Endometrium (tissue), 2 donors: Measurements from ENCODE around the gene USP35.
"Not testable (repeated sequence)": the region's sequence is repeated elsewhere in the genome, so short reads cannot be mapped to it uniquely, and the experiment has no call there.

Experiments used
- FAIRE-seq: peaks from 2 replicates; lab custom pipeline; 2012; peaks lifted over from hg19 to GRCh38; lab: Jason Lieb, UNC
- donor health status: control.
- donor health status: control.

USP35 gene

DNA sequence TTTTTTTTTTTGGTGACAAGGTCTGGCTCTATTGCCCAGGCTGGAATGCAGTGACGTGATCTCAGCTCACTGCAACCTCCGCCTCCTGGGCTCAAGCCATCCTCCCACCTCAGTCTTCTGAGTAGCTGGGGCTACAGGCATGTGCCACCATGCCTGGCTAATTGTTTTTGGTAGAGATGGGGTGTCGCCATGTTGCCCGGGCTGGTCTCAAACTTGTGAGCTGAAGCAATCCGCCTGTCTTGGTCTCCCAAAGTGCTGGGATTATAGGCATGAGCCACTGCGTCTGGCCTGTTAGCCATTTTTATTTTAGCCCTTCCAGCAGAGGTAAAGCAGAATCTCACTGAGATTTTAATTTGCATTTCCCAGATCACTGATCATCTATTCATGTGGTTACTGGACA lies 44.3 kb downstream of the USP35 start:
- FAIRE-seq: not testable (repeated sequence)

DNA sequence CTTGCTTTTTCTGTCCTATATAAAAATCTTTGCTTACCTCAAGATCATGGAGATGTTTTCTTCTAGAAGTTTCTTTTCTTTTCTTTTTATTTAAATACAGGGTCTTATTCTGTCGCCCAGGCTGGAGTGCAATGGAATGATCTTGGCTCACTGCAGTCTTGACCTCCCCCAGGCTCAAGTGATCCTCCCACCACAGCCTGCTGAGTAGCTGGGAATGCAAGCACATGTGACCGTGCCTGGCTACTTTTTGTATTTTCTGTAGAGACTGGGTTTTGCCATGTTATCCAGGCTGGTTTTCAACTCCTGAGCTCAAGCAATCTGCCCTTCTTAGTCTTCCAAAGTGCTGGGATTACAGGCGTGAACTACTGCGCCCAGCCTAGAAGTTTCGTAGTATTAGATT lies 45.3 kb downstream of the USP35 start:
- FAIRE-seq: no peak

DNA sequence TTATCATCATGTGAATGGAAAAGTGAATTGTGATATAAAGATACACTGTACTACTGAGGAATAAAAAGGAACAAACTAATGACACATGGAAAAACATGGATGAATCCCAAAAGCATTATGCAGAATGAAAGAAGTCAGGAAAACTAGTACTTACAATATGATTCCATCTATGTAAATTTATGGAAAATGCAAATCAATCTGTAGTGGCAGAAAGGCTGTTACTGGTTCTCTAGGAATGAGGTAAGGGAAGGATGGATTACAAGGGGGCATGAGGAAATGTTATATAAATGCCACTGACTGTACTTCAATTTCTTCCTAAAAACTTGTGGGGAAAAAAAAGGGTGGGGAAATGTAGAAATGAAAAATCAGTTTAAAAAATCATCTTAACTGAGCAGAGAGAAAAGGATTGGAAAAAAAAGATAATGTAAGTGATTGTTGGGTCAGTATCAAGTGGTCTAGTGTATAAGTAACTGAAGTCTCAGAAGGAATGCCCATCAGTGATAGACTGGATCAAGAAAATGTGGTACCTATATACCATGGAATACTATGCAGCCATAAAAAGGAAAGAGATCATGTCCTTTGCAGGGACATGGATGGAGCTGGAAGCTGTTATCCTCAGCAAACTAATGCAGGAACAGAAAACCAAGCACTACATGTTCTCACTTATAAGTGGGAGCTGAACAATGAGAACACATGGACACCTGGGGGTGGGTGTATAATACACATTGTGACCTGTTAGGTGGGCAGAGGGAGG lies 48.8 kb downstream of the USP35 start:
- FAIRE-seq: no peak

DNA sequence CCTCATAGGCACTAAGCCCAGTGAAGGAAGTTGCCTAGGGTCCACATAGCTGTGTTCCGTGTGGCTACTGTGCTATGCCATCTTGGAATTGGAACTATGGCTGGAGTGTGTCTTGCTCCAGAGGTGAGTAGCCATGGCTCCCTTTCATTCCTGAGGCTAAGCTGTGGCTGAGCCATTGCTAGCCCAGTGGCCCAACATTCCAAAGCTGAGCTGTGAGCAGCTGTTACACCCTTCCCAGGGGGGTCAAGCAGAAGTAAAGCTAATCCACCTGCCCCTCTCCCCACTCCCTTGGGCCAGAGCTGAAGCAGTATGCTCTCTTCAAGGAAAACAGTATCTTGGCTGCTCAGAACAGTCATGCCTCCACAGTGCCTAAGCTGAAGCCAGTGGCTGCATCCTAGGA lies 51.1 kb downstream of the USP35 start:
- FAIRE-seq: no peak

DNA sequence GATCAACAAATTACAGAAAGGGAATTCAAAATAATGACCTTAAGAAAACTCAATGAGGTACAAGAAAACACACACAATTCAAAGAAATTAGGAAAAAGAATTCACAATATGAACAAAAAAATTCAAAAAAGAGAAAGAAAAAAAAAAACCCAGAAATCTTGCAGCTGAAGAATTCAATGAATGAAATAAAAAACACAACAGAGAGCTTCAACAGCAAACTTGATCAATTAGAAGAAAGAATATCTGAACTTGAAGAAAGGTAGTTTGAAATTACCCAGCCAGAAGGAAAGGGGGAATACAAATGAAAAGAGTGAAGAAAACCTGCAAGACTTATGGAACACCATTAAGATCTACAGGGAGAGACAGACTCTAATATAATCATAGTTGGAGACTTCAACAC lies 52.8 kb downstream of the USP35 start:
- no peak for FAIRE-seq

DNA sequence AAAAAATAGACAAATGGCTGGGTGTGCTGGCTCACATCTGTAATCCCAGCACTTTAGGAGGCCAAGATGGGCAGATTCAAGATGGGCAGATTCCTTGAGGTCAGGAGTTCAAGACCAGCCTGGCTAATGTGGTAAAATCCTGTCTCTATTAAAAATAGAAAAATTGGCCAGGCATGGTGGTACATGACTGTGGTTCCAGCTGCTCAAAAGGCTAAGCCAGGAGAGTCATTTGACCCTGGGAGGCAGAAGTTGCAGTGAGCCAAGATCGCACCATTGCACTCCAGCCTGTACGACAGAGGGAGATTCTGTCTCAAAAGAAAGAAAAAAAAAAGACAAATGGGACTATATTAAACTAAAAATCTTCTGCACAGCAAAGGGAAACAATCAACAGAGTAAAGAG lies 55.4 kb downstream of the USP35 start:
- FAIRE-seq: no peak

DNA sequence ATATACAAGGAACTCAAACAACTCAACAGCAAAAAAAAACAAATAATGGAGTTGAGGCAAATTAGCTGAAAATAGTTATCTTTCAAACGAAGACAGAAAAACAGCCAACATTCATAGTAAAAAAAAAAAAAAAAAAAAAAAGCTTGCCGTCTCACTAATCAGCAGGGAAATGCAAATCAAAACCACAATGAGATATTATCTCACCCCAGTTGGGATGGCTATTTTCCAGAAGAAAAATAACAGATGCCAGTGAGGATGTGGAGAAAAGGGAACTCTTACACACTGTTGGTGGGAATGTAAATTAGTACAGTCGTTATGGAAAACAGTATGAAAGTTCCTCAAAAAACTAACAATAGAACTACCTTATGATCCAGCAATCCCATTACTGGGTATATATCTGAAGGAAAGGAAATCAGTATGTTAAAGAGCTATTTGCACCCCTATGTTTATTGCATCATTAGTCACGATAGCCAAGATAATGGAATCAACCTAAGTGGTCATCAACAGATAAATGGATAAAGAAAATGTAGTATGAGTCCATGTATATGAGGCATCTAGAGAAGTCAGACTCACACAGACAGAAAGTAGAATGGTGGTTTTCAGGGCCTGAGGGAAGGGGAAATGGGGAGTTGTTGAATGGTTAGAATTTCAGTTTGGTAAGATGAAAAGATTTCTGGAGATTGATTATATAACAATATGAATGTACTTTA lies 56.0 kb downstream of the USP35 start:
- FAIRE-seq: no peak

DNA sequence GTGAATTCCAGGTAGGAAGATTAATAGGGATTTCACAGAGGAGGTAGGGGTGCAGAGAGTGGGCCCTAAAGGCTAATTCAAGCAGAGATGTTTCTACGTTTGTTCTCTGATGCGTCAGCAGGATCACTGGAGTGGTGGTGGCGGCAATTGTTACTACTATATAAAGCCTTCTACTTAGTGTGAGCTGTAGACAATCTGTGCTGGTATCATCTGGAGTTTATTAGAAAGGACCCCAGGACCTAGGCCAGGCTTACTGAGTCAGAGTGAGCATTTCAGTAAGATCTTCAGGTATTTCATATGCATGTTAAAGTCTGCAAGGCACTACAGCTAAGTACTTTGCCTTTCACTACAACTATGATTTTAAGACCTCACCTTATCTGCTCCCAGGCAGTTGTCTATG lies 59.5 kb downstream of the USP35 start:
- FAIRE-seq: no peak

DNA sequence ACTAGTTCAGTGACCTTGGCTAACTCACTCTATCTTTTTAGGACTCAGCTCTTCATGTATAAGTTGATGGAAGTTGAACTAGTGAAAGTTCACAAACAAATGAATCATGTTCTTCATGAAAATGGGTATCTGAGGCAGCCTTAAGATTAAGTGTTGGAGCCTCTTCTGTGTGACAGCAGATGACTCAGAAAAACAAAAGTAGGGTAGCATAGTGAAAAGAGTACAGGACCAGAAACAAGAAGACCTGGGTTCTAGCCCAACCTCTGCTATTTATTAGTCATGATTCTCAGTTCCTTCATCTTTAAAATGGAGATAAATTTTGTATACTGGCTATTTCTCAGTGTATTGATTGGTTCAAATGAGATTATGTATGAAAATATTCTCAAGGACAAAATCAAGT lies 60.2 kb downstream of the USP35 start:
- FAIRE-seq: no peak

DNA sequence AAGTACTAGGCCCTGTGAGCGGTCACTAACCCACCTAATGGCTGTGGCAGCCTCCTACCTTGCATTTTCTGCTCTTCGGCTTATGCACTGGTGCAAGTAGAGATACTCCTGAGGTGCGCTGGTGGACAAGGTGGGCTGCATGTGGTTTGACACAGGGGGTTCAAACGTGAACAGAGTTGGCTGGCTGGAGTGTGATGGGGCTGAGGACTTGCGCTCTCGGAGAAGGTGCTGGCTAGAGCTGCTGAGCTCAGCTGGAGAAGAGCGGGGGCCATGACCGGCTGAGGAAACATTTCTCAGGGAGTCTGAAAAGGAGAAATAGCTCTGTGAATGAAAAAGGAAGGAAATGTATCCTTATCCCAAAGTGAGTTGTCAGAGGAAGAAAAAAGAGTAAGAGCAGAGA lies 61.4 kb downstream of the USP35 start:
- no peak for FAIRE-seq

DNA sequence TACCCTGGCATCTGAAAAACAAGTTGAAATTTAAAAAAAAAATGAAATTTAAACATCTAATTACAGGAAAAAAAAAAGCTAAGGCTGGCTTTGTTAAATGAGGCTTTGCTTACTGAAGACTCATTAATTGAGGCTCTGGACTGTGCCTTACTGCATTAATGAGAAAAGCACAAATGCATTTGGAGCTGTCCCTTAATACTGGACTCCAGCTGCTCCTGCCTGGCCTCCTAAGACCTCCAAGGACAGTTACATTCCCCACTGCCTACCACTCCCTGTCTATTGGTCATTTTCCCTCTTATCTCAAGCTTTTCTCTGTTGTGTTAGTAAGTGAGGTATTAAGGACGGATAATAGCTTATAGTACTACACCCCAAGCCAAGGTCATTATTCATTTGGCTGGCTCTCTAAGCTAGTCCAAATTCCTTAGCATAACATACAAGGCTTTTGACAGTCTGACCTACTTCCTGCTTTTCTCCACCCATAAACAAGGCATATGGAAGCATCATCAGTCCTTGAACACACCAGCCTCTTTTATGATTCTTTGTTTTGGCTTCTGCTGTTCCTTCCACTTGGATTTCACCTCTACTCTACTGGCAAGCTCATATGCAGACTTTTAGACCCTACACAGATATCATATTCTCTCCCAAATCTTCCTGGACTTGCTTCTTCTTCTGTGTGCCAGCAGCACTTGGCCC lies 62.5 kb downstream of the USP35 start:
- no peak for FAIRE-seq

DNA sequence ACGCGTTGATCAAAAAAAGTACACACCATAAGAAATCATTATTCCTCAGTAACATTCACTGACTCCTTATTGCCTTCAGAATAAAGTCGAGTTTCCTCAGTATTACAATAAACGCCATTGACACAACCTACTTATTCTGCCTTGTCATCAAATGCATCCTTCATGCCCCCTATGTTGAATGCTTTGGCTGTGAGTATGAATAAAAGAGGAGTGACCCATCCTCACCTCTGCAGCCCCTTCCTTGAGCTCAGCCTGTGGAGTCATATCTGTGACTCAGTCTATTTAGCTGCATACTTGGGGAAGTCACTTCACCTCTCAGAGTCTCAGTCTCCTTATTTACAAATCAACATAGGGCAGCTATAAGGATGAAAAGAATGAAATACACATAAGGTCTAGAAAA lies 65.1 kb downstream of the USP35 start:
- no peak for FAIRE-seq

DNA sequence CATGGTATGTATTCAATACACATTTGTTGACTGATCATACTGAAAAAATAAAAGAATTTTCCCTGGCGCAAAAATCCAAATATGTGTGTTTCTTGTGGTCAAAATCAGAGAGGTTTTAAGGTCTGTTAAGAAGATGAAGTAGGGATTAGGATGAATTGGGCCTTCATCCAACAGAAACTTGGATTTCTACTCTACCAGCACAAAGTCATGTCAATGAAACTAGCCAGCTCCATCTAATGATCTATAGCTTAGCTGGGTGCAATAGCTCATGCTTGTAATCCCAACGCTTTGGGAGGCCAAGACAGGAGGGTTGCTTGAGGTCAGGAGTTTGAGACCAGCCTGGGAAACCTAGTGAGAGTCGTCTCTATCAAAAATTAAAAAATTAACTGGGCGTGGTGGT lies 65.5 kb downstream of the USP35 start:
- no peak for FAIRE-seq

DNA sequence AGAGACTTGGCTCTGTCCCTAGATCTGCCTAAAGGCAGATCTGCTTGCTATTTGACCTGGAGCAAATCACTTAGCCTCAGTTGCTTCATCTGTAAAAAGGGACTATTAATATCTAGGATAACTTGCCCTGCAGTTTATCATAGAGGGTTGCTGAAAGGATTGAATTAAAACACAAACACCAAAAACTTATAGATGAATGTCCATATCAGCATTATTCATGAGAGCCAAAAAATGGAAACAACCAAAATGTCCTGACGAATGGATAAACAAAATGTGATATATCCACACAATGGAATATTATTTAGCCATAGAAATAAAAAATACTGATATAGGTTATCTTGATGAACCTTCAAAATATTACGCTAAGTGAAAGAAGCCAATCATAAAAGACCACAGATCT lies 67.2 kb downstream of the USP35 start:
- FAIRE-seq: no peak

DNA sequence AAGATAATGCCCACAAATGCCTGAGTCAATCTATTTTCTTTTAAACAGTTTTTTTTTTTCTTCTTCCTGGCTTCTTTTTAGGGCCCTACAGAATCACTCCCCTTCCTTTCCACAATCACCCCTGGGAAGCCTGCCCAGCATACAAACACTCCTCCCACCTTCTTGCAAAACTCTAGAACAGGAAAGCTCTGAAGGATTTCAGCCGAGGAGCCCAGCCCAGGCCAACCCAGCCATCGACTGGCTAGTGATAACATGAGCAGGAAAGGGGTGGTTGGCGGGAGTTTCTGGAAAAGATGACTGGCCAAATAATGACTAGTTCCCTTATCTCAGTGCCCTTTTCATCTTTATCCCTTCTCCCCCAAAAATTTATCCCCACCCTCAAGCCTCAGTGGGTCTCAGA lies 68.2 kb downstream of the USP35 start:
- no peak for FAIRE-seq

DNA sequence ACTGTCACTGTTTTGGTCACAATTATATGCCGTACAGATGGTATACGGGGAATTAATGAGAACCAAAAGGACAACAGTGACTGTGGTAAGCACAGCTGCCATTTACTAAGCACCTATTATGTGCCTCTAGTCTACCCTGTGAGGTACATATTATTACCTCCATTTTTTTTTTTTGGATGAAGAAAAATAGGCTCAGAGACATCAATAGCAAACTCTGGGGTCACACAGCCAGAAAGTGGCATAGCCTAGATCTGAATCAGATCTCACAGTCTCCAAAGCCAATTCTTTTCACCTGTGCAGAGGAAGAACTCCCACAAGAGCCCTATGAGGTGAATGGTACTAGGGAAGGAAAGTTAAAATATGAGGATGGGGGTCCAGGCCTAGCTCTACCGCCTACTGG lies 68.9 kb downstream of the USP35 start:
- no peak for FAIRE-seq

DNA sequence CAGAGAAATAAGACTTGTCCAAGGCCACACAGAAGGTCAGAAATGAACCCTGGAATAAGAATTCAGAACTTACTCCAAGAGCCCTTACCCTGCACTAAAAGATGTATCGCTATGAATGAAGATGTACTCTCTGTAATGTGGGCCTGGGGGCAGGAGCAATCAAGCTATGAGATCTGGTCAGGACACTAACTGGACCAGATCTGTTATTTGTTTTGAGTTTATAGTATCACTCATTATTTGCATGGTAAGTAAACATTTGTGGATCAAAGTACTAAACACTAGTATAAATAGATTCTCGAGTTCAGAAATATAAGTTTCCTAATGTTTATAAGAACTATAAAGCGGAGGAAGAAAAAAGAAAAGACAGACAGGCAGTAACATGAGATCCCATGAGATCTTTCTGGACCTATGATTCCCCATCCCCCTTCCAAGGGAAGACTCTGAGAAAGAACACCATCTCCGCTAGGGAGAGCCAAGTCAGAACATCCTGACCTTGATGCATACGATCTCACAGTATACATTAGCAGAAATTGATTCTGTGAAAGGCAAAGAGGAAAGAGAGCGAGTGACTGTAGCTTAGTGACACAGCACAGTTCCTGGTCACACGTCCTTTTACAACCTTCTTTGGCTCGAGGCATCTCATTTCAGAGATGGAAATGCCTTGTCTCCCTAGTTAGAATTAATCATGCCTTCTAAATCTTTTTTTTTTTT lies 71.2 kb downstream of the USP35 start:
- FAIRE-seq: no peak

DNA sequence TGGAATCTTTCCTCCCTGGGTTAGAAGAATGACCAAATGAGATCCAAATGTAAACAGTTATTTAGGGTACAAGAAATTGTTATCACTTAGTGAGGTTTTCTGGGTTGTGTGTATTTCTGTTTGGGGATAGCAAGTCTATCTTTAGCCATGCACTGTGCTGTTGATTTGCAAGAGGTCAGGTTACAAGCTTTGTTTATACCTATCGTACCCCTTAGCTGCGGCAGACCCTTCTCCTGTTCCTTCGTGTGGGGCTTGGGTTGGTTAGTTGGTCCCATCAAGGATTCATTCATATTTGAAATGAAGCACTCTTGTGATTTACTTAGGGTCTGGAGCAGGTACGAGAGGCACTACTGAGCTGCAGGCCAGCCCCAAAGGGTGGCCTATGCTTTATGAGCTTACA lies 72.6 kb downstream of the USP35 start:
- FAIRE-seq: no peak

DNA sequence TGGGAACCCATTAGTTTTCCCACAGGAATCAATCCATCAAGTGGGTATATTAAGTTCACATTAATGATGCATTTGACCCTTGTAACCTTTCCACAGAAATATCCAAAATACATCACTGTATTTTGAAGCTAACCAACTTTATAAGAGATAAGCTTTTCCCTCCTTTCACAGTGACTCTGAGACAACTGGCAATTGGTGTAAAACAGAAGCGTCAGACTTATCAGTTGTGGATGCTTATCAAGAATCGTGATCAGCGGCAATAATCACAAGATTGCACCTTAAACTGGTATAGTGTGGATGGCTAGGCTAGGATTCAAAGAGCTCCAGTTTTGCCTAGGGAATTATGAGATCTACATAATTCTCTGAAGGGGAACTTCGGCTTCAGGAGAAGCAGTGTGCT lies 73.1 kb downstream of the USP35 start:
- no peak for FAIRE-seq

DNA sequence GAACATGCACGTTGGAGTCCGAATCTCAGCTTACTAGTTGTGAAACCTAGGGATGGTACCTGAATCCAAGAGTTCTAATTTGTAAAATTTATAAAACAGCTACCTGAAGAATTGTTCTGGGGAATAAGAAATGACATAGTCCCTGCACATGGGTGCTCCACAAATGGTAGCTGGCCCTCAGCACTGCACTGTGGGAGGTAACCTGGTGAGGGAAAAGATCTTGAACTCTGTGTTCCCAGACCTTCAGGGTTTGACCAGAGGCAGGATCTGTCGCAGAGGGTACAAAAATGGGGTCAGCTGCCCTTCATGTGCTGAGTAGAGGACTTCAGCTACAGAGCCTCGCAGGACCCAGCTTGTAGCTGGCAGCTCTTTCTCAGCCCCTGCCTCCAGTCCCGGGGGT lies 73.5 kb downstream of the USP35 start:
- no peak for FAIRE-seq

DNA sequence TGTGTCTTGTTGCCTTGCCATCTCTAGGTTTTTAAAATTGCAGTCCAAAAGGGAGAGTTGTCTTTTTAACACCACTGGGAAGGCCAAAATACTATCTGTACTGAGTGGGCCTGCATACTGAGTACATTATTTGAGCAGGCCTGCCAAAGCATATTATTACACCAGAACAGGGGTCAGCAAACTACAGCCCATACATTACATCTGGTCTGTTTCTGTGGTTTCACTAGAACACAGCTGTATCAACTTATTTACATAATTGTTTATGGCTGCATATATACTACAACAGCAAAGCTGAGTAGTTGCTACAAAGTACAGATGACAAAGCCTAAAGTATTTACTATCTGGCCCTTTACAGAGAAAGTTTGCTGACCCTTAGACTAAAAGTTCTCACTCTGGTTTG lies 74.0 kb downstream of the USP35 start:
- FAIRE-seq: no peak
